OCI-LY1 (cell line): Measurements from ENCODE around the gene KAT2B.

Source experiments
- CTCF ChIP-seq: fragments of 200-600 bp; sonication (generic), shearing (Covaris generic); IDR thresholded peaks from 2 replicates; pipeline ENCODE4 v1.5.1; 2017; ENCODE audit warnings: mild to moderate bottlenecking, antibody characterized with exemption, low read length, moderate library complexity, mixed read lengths
- EZH2 ChIP-seq: fragments of 200-600 bp; sonication (generic), shearing (Covaris generic); IDR thresholded peaks from 2 replicates; pipeline ENCODE4 v1.8.0; 2017; ENCODE audit warnings: borderline replicate concordance, mixed run types, mild to moderate bottlenecking, antibody characterized with exemption, low read length, moderate library complexity, mixed read lengths

GRCh38 chr3:20083253-20083652, 43.0 kb downstream of the KAT2B start:
- TF ChIP-seq CTCF = no peak
- no peak for TF ChIP-seq EZH2
